ENCODE results near the gene RSPO3. TPM values are rescaled to one million over a fixed set of nuclear protein-coding genes. Genes with fewer than 3 reads are reported as not detected.

Gene RSPO3
- total and polyA plus RNA-seq, 9 of the 15 experiments (the other 6 are each of a cell fraction or from before 2014, with no cell fraction given), result not detected

DNA sequence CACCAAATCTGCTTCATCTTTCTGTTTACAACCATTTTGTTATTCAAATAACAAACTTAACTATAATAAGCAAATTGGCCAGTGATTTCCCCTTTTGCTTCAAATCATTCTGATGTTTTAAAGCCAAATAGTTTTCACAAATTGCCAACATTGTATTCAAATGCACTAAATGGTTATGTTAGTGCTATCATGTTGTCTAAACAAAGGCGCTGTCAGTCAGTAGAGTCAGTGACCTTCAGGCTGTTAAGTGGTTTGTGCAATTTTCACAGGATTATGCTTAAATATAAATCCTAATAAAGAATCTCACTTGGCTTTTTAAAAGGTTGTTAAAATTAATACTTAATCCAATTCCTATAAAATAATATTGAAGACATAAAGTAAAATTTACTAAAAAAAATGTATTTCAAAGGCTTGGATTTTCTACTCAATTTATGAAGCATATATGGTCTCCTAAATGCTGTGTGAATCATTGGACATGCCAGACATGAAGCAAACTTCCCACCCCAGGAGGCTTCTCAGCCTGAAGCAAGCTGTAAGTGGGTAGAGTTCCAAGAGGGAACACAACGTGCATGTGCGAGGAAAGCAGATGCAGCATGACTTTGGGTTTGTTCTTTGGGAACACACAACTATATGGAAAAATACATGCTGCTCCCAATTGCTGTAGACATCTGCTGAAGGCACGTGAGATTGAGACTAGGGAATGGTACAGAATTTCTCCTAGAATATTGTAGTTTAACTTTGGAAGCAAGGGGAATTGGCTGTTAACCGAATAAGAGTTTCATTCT, 54.9 kb downstream of the RSPO3 start (continued):
- no peak for TF ChIP-seq ZBTB1 (CRISPR knock-in tag; IDR thresholded peaks at IDR 0.05; ENCODE audit: borderline replicate concordance, low read depth)
- TF ChIP-seq, protein P1, sequence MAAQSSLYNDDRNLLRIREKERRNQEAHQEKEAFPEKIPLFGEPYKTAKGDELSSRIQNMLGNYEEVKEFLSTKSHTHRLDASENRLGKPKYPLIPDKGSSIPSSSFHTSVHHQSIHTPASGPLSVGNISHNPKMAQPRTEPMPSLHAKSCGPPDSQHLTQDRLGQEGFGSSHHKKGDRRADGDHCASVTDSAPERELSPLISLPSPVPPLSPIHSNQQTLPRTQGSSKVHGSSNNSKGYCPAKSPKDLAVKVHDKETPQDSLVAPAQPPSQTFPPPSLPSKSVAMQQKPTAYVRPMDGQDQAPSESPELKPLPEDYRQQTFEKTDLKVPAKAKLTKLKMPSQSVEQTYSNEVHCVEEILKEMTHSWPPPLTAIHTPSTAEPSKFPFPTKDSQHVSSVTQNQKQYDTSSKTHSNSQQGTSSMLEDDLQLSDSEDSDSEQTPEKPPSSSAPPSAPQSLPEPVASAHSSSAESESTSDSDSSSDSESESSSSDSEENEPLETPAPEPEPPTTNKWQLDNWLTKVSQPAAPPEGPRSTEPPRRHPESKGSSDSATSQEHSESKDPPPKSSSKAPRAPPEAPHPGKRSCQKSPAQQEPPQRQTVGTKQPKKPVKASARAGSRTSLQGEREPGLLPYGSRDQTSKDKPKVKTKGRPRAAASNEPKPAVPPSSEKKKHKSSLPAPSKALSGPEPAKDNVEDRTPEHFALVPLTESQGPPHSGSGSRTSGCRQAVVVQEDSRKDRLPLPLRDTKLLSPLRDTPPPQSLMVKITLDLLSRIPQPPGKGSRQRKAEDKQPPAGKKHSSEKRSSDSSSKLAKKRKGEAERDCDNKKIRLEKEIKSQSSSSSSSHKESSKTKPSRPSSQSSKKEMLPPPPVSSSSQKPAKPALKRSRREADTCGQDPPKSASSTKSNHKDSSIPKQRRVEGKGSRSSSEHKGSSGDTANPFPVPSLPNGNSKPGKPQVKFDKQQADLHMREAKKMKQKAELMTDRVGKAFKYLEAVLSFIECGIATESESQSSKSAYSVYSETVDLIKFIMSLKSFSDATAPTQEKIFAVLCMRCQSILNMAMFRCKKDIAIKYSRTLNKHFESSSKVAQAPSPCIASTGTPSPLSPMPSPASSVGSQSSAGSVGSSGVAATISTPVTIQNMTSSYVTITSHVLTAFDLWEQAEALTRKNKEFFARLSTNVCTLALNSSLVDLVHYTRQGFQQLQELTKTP (IDR thresholded peaks at IDR 0.05; ENCODE audit: low read depth in 1 of 2, partially characterized antibody in 2 of 2), result no peak
- TF ChIP-seq, protein P2, sequence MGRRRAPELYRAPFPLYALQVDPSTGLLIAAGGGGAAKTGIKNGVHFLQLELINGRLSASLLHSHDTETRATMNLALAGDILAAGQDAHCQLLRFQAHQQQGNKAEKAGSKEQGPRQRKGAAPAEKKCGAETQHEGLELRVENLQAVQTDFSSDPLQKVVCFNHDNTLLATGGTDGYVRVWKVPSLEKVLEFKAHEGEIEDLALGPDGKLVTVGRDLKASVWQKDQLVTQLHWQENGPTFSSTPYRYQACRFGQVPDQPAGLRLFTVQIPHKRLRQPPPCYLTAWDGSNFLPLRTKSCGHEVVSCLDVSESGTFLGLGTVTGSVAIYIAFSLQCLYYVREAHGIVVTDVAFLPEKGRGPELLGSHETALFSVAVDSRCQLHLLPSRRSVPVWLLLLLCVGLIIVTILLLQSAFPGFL (CRISPR knock-in tag; IDR thresholded peaks at IDR 0.05), result no peak
- no peak for TF ChIP-seq HIVEP1 (CRISPR knock-in tag; IDR thresholded peaks at IDR 0.05)
- TF ChIP-seq TEAD1 (CRISPR knock-in tag; IDR thresholded peaks at IDR 0.05), result no peak
- no peak for TF ChIP-seq SMAD2 (IDR thresholded peaks at IDR 0.05; ENCODE audit: low read depth, low read length)
- TF ChIP-seq, protein P3, sequence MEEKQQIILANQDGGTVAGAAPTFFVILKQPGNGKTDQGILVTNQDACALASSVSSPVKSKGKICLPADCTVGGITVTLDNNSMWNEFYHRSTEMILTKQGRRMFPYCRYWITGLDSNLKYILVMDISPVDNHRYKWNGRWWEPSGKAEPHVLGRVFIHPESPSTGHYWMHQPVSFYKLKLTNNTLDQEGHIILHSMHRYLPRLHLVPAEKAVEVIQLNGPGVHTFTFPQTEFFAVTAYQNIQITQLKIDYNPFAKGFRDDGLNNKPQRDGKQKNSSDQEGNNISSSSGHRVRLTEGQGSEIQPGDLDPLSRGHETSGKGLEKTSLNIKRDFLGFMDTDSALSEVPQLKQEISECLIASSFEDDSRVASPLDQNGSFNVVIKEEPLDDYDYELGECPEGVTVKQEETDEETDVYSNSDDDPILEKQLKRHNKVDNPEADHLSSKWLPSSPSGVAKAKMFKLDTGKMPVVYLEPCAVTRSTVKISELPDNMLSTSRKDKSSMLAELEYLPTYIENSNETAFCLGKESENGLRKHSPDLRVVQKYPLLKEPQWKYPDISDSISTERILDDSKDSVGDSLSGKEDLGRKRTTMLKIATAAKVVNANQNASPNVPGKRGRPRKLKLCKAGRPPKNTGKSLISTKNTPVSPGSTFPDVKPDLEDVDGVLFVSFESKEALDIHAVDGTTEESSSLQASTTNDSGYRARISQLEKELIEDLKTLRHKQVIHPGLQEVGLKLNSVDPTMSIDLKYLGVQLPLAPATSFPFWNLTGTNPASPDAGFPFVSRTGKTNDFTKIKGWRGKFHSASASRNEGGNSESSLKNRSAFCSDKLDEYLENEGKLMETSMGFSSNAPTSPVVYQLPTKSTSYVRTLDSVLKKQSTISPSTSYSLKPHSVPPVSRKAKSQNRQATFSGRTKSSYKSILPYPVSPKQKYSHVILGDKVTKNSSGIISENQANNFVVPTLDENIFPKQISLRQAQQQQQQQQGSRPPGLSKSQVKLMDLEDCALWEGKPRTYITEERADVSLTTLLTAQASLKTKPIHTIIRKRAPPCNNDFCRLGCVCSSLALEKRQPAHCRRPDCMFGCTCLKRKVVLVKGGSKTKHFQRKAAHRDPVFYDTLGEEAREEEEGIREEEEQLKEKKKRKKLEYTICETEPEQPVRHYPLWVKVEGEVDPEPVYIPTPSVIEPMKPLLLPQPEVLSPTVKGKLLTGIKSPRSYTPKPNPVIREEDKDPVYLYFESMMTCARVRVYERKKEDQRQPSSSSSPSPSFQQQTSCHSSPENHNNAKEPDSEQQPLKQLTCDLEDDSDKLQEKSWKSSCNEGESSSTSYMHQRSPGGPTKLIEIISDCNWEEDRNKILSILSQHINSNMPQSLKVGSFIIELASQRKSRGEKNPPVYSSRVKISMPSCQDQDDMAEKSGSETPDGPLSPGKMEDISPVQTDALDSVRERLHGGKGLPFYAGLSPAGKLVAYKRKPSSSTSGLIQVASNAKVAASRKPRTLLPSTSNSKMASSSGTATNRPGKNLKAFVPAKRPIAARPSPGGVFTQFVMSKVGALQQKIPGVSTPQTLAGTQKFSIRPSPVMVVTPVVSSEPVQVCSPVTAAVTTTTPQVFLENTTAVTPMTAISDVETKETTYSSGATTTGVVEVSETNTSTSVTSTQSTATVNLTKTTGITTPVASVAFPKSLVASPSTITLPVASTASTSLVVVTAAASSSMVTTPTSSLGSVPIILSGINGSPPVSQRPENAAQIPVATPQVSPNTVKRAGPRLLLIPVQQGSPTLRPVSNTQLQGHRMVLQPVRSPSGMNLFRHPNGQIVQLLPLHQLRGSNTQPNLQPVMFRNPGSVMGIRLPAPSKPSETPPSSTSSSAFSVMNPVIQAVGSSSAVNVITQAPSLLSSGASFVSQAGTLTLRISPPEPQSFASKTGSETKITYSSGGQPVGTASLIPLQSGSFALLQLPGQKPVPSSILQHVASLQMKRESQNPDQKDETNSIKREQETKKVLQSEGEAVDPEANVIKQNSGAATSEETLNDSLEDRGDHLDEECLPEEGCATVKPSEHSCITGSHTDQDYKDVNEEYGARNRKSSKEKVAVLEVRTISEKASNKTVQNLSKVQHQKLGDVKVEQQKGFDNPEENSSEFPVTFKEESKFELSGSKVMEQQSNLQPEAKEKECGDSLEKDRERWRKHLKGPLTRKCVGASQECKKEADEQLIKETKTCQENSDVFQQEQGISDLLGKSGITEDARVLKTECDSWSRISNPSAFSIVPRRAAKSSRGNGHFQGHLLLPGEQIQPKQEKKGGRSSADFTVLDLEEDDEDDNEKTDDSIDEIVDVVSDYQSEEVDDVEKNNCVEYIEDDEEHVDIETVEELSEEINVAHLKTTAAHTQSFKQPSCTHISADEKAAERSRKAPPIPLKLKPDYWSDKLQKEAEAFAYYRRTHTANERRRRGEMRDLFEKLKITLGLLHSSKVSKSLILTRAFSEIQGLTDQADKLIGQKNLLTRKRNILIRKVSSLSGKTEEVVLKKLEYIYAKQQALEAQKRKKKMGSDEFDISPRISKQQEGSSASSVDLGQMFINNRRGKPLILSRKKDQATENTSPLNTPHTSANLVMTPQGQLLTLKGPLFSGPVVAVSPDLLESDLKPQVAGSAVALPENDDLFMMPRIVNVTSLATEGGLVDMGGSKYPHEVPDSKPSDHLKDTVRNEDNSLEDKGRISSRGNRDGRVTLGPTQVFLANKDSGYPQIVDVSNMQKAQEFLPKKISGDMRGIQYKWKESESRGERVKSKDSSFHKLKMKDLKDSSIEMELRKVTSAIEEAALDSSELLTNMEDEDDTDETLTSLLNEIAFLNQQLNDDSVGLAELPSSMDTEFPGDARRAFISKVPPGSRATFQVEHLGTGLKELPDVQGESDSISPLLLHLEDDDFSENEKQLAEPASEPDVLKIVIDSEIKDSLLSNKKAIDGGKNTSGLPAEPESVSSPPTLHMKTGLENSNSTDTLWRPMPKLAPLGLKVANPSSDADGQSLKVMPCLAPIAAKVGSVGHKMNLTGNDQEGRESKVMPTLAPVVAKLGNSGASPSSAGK (IDR thresholded peaks at IDR 0.05), result no peak

All from K562 (cell line).